NCI-H1092 treated with DMSO at 0.1 percent for 48 hours (cell line): ENCODE data around the gene MAP4K1.

Source experiments
- DNase-seq: peaks from one replicate; lab custom pipeline; 2025; lab: John Stamatoyannopoulos, UW

MAP4K1 gene

GRCh38 chr19:38617764-38618589 is at the start of gene MAP4K1:
Gene MAP4K1 (minus strand): TSS chr19:38617953. CDS start chr19:38617895, 58 bp downstream.
- DNase-seq: no peak

GRCh38 chr19:38666663-38667511 is 49.1 kb upstream of the MAP4K1 start:
- DNase-seq: no peak

- DNase-seq: no peak
Measured at GRCh38 chr19:38665950-38666662, 48.4 kb upstream of the MAP4K1 start.

- no peak for DNase-seq
Measured at GRCh38 chr19:38665219-38665931, 47.6 kb upstream of the MAP4K1 start.

GRCh38 chr19:38664503-38665211 is 46.9 kb upstream of the MAP4K1 start:
- DNase-seq: no peak

- DNase-seq: no peak
Measured at GRCh38 chr19:38663957-38664502, 46.3 kb upstream of the MAP4K1 start.

- no peak for DNase-seq
Measured at GRCh38 chr19:38663156-38663651, 45.5 kb upstream of the MAP4K1 start.

- no peak for DNase-seq
Measured at GRCh38 chr19:38662537-38663155, 44.9 kb upstream of the MAP4K1 start.

GRCh38 chr19:38661996-38662395 is 44.2 kb upstream of the MAP4K1 start:
- no peak for DNase-seq

GRCh38 chr19:38661136-38661535 is 43.4 kb upstream of the MAP4K1 start:
- DNase-seq: no peak

GRCh38 chr19:38660724-38661123 is 43.0 kb upstream of the MAP4K1 start:
- no peak for DNase-seq

GRCh38 chr19:38658462-38659306 is 40.9 kb upstream of the MAP4K1 start:
- DNase-seq: peak; percentile 80

- no peak for DNase-seq
Measured at GRCh38 chr19:38657633-38658222, 40.0 kb upstream of the MAP4K1 start.

- DNase-seq: no peak
Measured at GRCh38 chr19:38656171-38656981, 38.6 kb upstream of the MAP4K1 start.

GRCh38 chr19:38655148-38655824 is 37.5 kb upstream of the MAP4K1 start:
- no peak for DNase-seq

- DNase-seq: no peak
Measured at GRCh38 chr19:38654628-38655055, 36.9 kb upstream of the MAP4K1 start.

- peak; percentile 64 for DNase-seq
Measured at GRCh38 chr19:38653028-38653571, 35.3 kb upstream of the MAP4K1 start.
